ENCODE measurements around the gene CDK14.

Gene CDK14

DNA sequence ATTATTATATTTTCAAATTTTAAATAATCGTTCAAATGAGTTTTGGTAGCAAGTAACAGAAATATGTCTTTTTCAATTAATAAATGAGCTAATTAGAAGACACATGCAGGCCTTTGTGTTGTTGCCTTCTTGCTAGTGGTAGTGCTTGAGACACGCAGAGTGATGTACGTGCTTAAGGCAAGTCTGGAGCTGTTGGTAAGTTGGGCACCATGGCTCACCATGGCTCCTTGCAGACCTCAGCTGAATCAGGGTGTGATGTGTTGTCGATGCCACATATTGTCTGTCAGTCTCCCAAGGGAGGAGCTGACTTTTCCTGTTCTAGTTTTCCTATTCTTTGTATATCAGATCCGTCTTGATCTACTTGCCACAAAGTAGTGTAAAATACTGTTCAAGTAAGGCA, 8.3 kb downstream of the CDK14 start:
- H3K4me3 ChIP-seq (ENCODE audit: low read depth, low read length, poor library complexity, severe bottlenecking), result no peak overlapping the region
- no peaks in the 10 kb centered on the region for H3K27me3 ChIP-seq (ENCODE audit: insufficient read depth, low read length)
- H3K4me1 ChIP-seq (ENCODE audit: insufficient read depth, low read length, severe bottlenecking), result no peaks in the 10 kb centered on the region
- H3K79me2 ChIP-seq (ENCODE audit: insufficient read depth, low read length), result no peaks in the 10 kb centered on the region
- no peaks in the 10 kb centered on the region for H3K36me3 ChIP-seq (ENCODE audit: insufficient read depth, low read length)
- no peaks in the 10 kb centered on the region for H3K9me2 ChIP-seq (ENCODE audit: low read depth, low read length)
- no peak overlapping the region for H3K4me2 ChIP-seq (ENCODE audit: low read length)
- H3K27ac ChIP-seq (ENCODE audit: low read depth, low read length, poor library complexity, severe bottlenecking), result no peak overlapping the region
- TF ChIP-seq, protein P1, sequence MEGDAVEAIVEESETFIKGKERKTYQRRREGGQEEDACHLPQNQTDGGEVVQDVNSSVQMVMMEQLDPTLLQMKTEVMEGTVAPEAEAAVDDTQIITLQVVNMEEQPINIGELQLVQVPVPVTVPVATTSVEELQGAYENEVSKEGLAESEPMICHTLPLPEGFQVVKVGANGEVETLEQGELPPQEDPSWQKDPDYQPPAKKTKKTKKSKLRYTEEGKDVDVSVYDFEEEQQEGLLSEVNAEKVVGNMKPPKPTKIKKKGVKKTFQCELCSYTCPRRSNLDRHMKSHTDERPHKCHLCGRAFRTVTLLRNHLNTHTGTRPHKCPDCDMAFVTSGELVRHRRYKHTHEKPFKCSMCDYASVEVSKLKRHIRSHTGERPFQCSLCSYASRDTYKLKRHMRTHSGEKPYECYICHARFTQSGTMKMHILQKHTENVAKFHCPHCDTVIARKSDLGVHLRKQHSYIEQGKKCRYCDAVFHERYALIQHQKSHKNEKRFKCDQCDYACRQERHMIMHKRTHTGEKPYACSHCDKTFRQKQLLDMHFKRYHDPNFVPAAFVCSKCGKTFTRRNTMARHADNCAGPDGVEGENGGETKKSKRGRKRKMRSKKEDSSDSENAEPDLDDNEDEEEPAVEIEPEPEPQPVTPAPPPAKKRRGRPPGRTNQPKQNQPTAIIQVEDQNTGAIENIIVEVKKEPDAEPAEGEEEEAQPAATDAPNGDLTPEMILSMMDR (IDR thresholded peaks at IDR 0.05; ENCODE audit: low read length), result no peak
- no peak for TF ChIP-seq EZH2 (IDR thresholded peaks at IDR 0.05; ENCODE audit: borderline replicate concordance, low read length)
- no peaks in the 10 kb centered on the region for H3K9me3 ChIP-seq (ENCODE audit: low read length)
- H3F3A ChIP-seq (ENCODE audit: insufficient read depth, low read length), result no peaks in the 10 kb centered on the region
- H2AFZ ChIP-seq (ENCODE audit: low read length), result no peak overlapping the region
- H4K20me1 ChIP-seq (ENCODE audit: insufficient read depth, low read length), result no peaks in the 10 kb centered on the region
- no peak overlapping the region for H3K9ac ChIP-seq (ENCODE audit: low read length)

DNA sequence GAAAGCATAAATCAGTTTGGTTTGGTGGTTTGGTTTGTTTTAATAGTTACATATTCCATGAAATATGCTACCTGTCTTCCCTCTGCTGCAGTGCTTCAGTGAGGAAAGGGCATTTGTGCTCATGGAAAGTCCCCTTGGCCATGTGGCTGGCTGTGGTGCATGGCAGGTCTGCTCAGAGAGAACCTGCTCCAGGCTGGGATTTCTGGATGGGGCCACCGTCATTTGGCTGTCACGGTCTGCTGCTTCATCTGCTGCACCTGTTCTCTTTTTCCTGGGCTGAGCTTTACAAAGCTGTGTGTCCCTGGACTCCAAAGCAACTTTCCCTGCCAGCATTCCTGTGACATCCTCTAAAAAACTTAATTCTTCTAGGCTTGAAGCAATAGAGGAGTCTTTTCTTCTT, 8.9 kb downstream of the CDK14 start:
- Histone ChIP-seq H2AFZ (ENCODE audit: low read length) (no peak overlapping the region), H3K9ac (ENCODE audit: low read length) (no peak overlapping the region), H3K36me3 (ENCODE audit: insufficient read depth, low read length) (no peaks in the 10 kb centered on the region), H3K9me3 (ENCODE audit: low read length) (no peaks in the 10 kb centered on the region), H3F3A (ENCODE audit: insufficient read depth, low read length) (no peaks in the 10 kb centered on the region), H3K4me2 (ENCODE audit: low read length) (no peak overlapping the region), H3K4me1 (ENCODE audit: insufficient read depth, low read length, severe bottlenecking) (no peaks in the 10 kb centered on the region), H4K20me1 (ENCODE audit: insufficient read depth, low read length) (no peaks in the 10 kb centered on the region), H3K79me2 (ENCODE audit: insufficient read depth, low read length) (no peaks in the 10 kb centered on the region), H3K9me2 (ENCODE audit: low read depth, low read length) (no peaks in the 10 kb centered on the region), H3K27me3 (ENCODE audit: insufficient read depth, low read length) (no peaks in the 10 kb centered on the region), H3K4me3 (ENCODE audit: low read depth, low read length, poor library complexity, severe bottlenecking) (no peak overlapping the region), H3K27ac (ENCODE audit: low read depth, low read length, poor library complexity, severe bottlenecking) (no peak overlapping the region)
- TF ChIP-seq, protein P1 (IDR thresholded peaks at IDR 0.05; ENCODE audit: low read length), result no peak
- no peak for TF ChIP-seq EZH2 (IDR thresholded peaks at IDR 0.05; ENCODE audit: borderline replicate concordance, low read length)

DNA sequence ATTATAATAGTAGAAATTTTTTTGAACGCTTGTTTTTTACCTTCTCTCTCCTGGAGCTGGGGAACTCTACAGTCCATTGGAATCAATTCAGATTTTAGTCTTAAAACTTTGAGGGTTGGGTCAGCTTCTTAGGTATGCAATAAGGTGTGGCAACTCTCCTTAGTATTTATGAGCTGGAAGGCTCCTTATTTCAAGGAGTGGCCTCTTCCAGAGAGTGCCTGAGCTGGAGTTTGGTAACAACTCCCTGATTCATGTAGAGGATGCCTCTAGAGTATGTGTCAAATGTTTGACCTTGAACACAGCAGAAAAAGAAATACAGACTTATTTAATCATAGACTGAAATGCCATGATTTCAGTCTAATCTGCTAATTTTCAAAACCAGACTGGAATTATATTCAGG, 11.1 kb downstream of the CDK14 start:
- Histone ChIP-seq H3K27ac (ENCODE audit: low read depth, low read length, poor library complexity, severe bottlenecking) (no peak overlapping the region), H3K79me2 (ENCODE audit: insufficient read depth, low read length) (no peaks in the 10 kb centered on the region)

More for the DNA sequence above, 11.1 kb downstream of the CDK14 start:
- Histone ChIP-seq H3K9me3 (ENCODE audit: low read length) (no peaks in the 10 kb centered on the region), H3K27me3 (ENCODE audit: insufficient read depth, low read length) (no peaks in the 10 kb centered on the region), H3K4me2 (ENCODE audit: low read length) (no peak overlapping the region), H3K4me3 (ENCODE audit: low read depth, low read length, poor library complexity, severe bottlenecking) (no peak overlapping the region), H3F3A (ENCODE audit: insufficient read depth, low read length) (no peaks in the 10 kb centered on the region), H3K4me1 (ENCODE audit: insufficient read depth, low read length, severe bottlenecking) (no peaks in the 10 kb centered on the region), H4K20me1 (ENCODE audit: insufficient read depth, low read length) (no peaks in the 10 kb centered on the region), H3K9ac (ENCODE audit: low read length) (no peak overlapping the region), H2AFZ (ENCODE audit: low read length) (no peak overlapping the region), H3K36me3 (ENCODE audit: insufficient read depth, low read length) (no peaks in the 10 kb centered on the region), H3K9me2 (ENCODE audit: low read depth, low read length) (no peaks in the 10 kb centered on the region)
- no peak for TF ChIP-seq EZH2 (IDR thresholded peaks at IDR 0.05; ENCODE audit: borderline replicate concordance, low read length)
- TF ChIP-seq, protein P1 (IDR thresholded peaks at IDR 0.05; ENCODE audit: low read length), result no peak
